NT2/D1 (cell line): ENCODE results near the gene SARDH.

Source experiments
- DNase-seq: peaks from one replicate; pipeline ENCODE4 v3.0.0-alpha.2; 2011; ENCODE audit warnings: low read depth, low spot score
- H3K27me3 ChIP-seq: 2 replicates; pipeline ENCODE4 v1.6.0; 2011; ENCODE audit warnings: mild to moderate bottlenecking; ENCODE audit not compliant: insufficient read length, insufficient read depth
- H3K36me3 ChIP-seq: 2 replicates; pipeline ENCODE4 v1.6.1; 2011; ENCODE audit warnings: mild to moderate bottlenecking, low read length, mixed read lengths; ENCODE audit not compliant: insufficient read depth, insufficient read length
- H3K4me1 ChIP-seq: 2 replicates; pipeline ENCODE4 v1.5.1; 2011; ENCODE audit not compliant: insufficient read depth, insufficient read length
- H3K4me3 ChIP-seq: 2 replicates; pipeline ENCODE4 v1.5.1; 2011; ENCODE audit warnings: low read depth; ENCODE audit not compliant: insufficient read length
- H3K9ac ChIP-seq: 2 replicates; pipeline ENCODE4 v1.6.0; 2011; ENCODE audit warnings: low read depth; ENCODE audit not compliant: insufficient read length
- H3K9me3 ChIP-seq: 2 replicates; pipeline ENCODE4 v1.5.1; 2011; ENCODE audit warnings: mild to moderate bottlenecking, low read length; ENCODE audit not compliant: insufficient read depth
- SUZ12 ChIP-seq: IDR thresholded peaks from 2 replicates; pipeline ENCODE4 v1.6.1; 2011; ENCODE audit not compliant: insufficient read length, insufficient read depth; ENCODE audit errors: extremely low read depth
- YY1 ChIP-seq: IDR thresholded peaks from 2 replicates; pipeline ENCODE4 v1.6.1; 2011; ENCODE audit not compliant: insufficient read length, insufficient read depth
- ZNF274 ChIP-seq: IDR thresholded peaks from 2 replicates; pipeline ENCODE4 v1.6.1; 2011; ENCODE audit warnings: mild to moderate bottlenecking, low read depth, low read length

SARDH gene

DNA sequence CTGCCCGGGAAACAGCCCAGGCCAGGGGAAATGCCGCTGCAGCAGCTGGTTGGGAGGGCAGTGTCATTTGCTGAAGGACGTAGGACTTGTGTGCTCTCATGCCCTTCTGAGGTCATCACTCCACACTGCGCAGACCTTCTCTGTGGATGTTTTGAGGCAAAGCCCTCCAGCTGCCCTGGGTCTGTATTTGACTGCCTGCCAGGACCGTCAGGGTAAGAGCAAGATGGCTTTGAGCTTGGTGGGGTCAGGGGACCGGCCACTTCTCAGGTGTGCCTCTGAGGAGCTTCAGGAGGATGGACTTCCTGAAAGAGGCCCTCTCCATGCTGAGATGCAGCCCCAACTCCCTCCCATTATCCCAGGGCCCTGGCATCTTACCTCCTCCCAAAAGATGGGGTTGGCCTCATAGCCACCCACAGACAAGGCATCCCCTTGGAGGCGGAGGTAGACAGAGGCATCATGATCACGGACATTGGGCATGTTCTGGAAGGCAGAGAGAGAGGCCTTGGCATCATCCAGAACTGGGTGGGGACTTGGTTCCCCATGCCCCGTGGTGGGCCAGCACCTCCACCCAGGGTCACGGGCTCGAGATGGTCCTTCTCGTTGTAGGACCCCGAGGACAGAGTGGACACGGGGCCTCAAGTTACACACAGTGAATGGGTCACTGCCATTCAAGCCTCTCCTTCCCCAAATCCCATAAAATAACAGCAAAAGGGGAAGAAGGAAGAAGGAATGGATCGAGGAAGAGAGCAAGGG, 19.4 kb downstream of the SARDH start:
- peaks cover 25% of the 10 kb centered on the region for H3K4me1 ChIP-seq
- TF ChIP-seq YY1: no peak
- no peak for TF ChIP-seq SUZ12
- no peak for TF ChIP-seq ZNF274
- no peak overlapping the region for H3K9ac ChIP-seq
- no peak overlapping the region for H3K4me3 ChIP-seq
- no peaks in the 10 kb centered on the region for H3K27me3 ChIP-seq
- DNase-seq: no peak
- H3K36me3 ChIP-seq: no peaks in the 10 kb centered on the region
- H3K9me3 ChIP-seq: peaks cover 7% of the 10 kb centered on the region; the same call in 1 of the 2 replicates

DNA sequence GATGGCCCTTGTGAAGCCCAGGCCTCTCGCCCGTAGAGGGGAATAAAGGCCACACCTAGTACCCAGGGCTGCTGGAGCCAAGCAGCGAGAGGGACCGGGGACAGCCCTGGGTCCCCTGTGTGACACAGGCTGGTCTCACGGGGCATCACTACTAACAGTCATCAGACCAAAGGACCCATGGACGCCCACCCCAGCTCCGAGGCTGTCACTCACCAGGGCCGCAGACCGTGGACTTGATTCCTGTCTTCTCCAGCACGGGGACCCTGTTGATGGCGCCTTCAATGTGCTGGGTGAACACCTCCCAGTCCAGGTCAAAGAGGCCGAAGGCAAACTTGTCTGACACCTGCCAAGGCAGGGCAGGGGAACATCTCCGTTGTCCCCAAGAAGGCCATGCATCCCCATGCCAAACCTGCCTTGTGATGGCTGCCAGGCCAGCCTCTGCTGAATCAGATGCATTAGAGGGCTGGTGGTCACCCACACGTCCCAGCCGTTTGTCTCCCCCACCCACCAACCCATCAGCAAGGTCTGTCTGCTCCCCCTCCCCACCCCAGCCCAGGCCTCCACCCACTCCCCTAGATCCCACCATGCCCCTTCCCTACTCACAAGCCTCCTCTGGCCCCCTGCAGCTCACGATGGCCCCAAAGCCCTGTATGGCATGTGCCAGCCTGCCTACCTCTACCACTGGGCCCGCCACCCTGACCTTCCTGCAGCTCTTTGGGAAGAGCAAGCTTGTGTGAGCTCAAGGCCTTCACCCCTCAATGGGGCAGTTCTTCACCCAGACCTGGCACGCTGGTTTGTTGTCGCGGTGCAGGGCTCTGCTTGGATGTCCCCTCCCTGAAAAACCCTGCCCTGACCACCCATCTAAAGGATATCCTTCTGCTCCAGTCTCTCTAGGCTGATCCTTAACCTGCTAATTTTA, 20.8 kb downstream of the SARDH start:
- Histone ChIP-seq H3K27me3 (no peaks in the 10 kb centered on the region), H3K4me3 (no peak overlapping the region), H3K36me3 (no peaks in the 10 kb centered on the region), H3K4me1 (peaks cover 39% of the 10 kb centered on the region), H3K9ac (no peak overlapping the region), H3K9me3 (no peaks in the 10 kb centered on the region)
- TF ChIP-seq SUZ12 (no peak), YY1 (no peak), ZNF274 (no peak)
- DNase-seq: no peak

- no peaks in the 10 kb centered on the region for H3K36me3 ChIP-seq
- DNase-seq: no peak
- no peaks in the 10 kb centered on the region for H3K9me3 ChIP-seq
- no peak overlapping the region for H3K9ac ChIP-seq
- H3K4me1 ChIP-seq: peaks cover 46% of the 10 kb centered on the region
- TF ChIP-seq ZNF274: no peak
- TF ChIP-seq SUZ12: no peak
- TF ChIP-seq YY1: no peak
- H3K27me3 ChIP-seq: no peaks in the 10 kb centered on the region
- H3K4me3 ChIP-seq: no peak overlapping the region
These were observed 21.5 kb downstream of the SARDH start for GRCh38 chr9:133716564-133717112.

DNA sequence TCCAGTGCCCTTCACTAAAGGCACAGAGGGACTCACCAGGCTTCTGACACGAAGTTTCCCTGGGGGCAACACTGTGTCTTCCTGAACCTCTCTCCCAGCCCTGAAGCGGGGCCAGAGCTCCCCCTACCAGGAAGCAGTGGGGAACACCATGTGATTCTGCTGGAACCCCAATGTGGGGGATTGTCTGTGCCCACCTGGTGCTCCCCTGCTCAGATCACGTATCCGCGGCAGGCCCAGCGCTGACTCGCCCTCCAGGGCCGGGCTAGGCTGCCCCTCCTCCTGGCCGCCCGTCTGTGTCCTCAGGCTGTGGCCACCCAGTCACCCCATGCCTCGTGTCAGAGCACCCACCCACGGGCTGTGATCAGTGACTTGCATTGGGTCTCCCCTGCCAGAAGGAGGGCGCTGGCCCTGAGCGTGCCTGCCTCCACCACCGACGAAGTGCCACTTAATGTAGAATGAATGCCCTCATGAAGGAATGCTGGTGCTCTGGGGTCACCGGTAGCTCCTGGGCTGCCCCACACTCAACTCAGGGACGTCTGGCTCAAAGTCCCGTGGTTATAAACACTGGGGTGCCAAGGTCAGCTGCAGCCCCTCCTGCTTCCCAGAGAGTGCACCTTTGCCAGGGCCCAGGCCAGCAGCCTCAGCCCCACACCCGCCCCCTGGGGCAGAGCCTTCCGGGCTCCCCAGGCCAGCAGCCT, 22.1 kb downstream of the SARDH start:
- Histone ChIP-seq H3K4me1 (peaks cover 46% of the 10 kb centered on the region), H3K4me3 (no peak overlapping the region), H3K9ac (no peak overlapping the region), H3K27me3 (no peaks in the 10 kb centered on the region), H3K9me3 (no peaks in the 10 kb centered on the region), H3K36me3 (no peaks in the 10 kb centered on the region)
- TF ChIP-seq SUZ12: no peak
- no peak for TF ChIP-seq ZNF274
- no peak for TF ChIP-seq YY1
- DNase-seq: no peak

DNA sequence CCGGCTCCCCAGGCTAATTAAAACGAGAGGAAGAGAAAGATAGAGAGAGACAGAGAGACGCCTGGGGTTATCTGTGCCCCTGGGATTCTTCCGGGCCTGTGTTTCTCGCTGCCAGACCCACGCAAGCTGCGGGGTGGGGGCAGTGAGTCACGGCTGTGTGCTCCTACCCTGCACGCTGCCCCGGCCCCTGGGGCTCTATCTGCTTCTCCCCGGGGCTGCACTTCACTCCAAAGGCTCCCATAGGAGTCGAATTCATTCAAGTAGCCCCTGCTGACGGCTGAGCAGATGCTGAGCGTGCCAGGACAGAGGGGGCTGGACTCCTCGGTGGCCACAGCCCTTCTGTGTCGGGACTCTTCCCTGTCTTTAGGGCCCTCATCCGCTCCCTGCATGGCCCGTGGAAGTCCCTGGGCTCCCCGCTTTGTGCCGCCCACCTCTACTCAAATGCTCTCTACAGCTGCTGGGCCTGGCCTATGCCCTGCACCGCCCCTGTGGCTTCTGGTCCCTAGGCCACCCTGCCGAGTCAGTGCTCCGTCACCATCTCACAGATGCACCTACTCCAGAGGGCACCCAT, 22.8 kb downstream of the SARDH start:
- DNase-seq: no peak
- no peak overlapping the region for H3K9ac ChIP-seq
- no peaks in the 10 kb centered on the region for H3K27me3 ChIP-seq
- H3K9me3 ChIP-seq: no peaks in the 10 kb centered on the region
- peaks cover 46% of the 10 kb centered on the region for H3K4me1 ChIP-seq
- no peak for TF ChIP-seq YY1
- TF ChIP-seq ZNF274: no peak
- no peak for TF ChIP-seq SUZ12
- H3K36me3 ChIP-seq: no peaks in the 10 kb centered on the region
- no peak overlapping the region for H3K4me3 ChIP-seq

GRCh38 chr9:133714606-133715294, 23.4 kb downstream of the SARDH start:
- DNase-seq: no peak
- H3K9ac ChIP-seq: no peak overlapping the region
- TF ChIP-seq ZNF274 (no peak), YY1 (no peak), SUZ12 (no peak)
- no peaks in the 10 kb centered on the region for H3K9me3 ChIP-seq
- no peaks in the 10 kb centered on the region for H3K27me3 ChIP-seq
- H3K36me3 ChIP-seq: no peaks in the 10 kb centered on the region
- H3K4me1 ChIP-seq: peaks cover 46% of the 10 kb centered on the region
- no peak overlapping the region for H3K4me3 ChIP-seq
